GM21381 (cell line): Measurements from ENCODE around the gene INVS.
"Not testable (repeated sequence)": the region's sequence is repeated elsewhere in the genome, so short reads cannot be mapped to it uniquely, and the experiment has no call there.

Source experiments
- ATAC-seq: cut with Tn5 transposase; IDR thresholded peaks from one replicate; pipeline ENCODE4 v1.9.1; 2021; ENCODE audit warnings: mild to moderate bottlenecking, moderate library complexity; ENCODE audit not compliant: unreplicated experiment

INVS gene

GRCh38 chr9:100082782-100083181, 16.3 kb upstream of the INVS start:
- ATAC-seq, result no peak

- peak; percentile 44 for ATAC-seq
Measured at GRCh38 chr9:100083448-100084127, 15.5 kb upstream of the INVS start.

GRCh38 chr9:100084128-100084453, 15.0 kb upstream of the INVS start:
- peak; percentile 54 for ATAC-seq

DNA sequence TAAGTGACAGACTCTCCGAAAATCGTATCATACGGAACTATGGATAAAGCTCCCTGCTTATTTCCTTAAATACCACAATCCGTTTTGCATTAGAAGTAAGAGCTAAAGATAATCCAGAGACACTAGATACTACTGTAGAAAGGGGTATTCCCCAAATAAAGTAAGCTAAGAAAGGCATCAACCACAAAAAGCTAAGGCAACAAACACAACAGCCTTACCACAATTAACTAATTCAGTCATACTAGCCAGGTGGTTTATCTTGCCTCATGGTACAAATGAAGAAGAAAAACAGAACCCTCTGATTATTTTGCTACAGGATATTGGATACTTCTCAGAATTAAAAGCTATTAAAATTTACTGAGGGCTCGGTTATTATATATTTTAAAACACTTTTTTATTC, 14.3 kb upstream of the INVS start:
- ATAC-seq, result peak; percentile 72

DNA sequence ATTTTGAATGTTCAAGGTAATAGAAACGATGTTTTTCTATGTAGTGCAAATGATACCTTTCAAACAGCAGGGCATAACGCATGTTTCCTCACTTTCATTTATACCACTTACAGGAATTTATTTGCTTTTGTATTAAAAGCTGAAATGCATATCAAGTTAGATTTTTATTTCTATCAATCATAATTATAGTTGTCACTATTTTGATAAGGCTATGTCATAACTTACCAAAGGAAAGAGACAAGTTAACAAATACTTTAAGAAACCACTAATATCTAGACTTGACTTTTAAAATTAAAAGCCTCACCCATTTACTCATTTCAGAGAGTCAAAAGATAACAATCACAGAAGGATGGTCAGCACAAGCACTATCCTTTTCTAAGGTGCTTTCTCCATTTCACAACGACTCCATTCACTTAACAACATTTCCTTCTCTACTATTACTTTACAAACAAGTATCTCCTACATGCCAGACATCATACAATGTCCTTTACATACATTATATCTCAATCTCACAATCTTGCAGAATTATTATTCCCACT, 12.9 kb upstream of the INVS start:
- no peak for ATAC-seq

DNA sequence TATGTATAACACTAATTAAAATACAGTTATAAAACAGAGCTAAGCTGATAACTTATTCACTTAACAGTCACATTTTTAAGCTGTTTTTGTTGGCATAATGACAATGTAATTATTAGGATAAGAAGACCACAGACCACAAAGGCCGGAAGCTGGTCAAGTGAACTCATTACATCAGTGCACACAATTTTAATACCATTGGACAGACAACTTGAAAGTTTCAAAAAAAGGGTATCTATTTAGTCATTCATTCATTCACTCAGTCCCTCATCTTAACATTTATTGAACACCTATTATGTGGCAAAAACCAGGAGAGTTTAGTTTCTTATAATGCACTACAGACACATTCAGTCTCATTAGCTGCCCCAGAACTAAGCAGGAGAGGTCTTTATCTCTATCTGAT, 11.8 kb upstream of the INVS start:
- ATAC-seq, result no peak

GRCh38 chr9:100088202-100088601, 10.8 kb upstream of the INVS start:
- no peak for ATAC-seq

DNA sequence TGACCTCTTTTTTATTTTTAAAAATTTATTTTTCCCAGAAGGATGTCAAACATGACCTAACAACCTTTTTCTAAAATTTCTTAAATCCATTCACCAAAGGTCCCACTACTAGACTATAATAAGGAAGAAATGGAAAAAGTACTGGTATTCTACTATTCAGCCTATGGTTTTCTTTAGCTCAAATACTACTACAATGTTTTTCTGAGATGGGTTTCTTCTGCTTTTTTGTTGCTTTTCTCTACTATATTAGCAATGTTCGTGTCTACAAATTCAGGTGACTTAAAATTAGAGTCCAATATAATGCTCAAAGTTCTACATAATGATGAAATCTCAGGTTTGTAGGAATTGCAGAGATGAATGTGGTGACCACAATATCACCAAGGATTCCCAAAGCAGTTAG, 8.2 kb upstream of the INVS start:
- no peak for ATAC-seq

GRCh38 chr9:100091650-100092049, 7.4 kb upstream of the INVS start:
- ATAC-seq, result no peak

DNA sequence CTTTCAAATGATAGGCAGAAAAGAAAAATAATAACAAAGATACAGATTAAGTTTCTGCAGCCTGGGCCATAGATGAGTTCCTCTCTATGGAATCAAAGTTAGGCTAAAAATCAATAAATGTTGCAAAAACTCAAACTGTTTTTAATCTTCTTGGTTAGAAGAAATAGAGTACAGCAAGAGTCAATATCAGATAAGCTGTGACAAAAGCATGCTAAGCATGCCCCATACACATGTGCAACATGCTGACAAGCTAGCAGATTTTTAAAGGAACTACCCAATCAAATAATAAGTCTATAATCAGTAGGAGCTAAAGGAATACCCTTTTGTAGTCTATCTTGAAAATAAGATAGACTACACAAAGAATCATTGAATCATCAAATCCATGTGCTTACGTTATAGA, 7.0 kb upstream of the INVS start:
- no peak for ATAC-seq

GRCh38 chr9:100094411-100094810, 4.6 kb upstream of the INVS start:
- ATAC-seq, result not testable (repeated sequence)

GRCh38 chr9:100096378-100096916, 2.6 kb upstream of the INVS start:
- no peak for ATAC-seq

DNA sequence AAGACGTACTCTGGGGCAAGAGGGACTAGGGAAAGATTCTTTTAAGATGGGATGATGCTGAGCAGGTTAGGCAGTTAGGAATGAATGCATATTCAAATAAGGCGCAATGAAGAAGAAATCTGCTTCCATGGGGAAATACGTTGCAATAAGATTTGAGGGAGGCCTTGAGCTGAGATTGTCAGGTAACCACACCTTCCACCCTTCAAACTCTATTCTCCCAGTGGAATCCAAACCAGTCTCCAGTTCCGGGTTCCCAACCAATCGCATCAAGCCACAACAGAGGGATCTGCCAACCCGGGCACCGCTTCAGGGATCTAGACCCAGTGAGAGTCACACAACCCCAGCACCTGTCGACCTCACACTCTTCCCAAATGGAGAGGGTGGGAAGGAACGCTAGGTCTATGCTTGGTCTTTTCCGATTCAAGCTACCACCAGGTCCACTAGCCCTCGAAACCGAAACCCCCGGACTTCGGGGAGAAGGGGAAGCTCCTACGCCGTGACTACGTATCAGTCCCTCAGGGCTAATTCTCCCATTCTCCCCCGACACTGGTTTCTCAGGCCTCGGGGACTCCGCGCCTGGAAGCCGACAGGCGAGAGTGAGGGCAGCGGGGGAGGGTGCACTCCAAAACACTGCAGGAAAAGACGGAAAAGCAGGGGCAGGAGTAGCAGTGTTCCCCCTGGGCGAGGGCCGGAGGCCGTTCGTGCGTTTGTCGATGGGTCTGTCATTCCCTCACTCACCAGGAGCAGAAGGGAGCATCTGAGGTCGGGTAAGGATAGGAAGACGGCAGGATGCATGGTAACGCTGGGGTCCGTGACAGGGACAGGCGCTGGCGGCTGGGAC, 777 bp upstream of the INVS start:
- peak; percentile 6 for ATAC-seq

- ATAC-seq, result no peak
Measured at GRCh38 chr9:100099722-100100042, 639 bp downstream of the INVS start.

- no peak for ATAC-seq
Measured at GRCh38 chr9:100100146-100100667, 1.2 kb downstream of the INVS start.

DNA sequence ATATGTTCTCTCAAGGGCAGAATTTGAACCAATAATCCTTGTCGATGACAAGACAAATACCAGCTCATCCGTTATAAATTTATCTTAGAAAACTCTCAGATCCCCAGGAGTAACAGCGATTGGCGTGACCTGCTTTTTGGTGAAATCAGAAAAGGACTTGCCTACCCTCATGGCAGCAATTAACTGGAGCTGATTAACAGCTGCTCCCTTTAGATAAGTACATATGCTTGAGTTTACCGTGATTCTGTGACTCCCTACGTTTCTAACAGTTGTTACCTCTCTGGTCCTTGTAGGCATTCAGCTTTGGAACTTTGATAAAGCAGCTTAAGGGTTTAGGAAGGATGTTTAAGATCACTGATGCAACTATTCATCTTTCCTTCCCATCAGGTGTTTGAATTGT, 2.6 kb downstream of the INVS start:
- ATAC-seq, result no peak

GRCh38 chr9:100104314-100104713, 5.3 kb downstream of the INVS start:
- no peak for ATAC-seq

DNA sequence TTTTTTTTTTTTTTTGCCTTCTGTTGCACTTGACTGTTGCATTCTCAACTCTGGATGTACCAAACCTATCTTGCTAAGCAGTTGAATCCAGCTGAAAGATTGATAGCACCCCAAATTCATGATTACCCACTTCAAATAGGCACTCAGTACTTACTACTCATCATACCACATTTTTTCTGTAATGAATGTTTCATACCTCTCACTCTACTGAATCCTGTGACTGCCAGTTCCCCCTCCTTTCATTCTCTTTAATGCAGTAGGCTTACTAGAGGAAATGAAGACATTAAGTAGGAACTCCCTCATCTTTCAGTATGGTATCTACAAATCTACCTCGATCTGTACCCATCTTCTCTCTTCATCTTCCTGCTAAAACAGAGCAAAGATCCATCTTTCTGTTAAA, 6.8 kb downstream of the INVS start:
- ATAC-seq, result no peak

GRCh38 chr9:100106616-100107015, 7.6 kb downstream of the INVS start:
- ATAC-seq, result no peak

DNA sequence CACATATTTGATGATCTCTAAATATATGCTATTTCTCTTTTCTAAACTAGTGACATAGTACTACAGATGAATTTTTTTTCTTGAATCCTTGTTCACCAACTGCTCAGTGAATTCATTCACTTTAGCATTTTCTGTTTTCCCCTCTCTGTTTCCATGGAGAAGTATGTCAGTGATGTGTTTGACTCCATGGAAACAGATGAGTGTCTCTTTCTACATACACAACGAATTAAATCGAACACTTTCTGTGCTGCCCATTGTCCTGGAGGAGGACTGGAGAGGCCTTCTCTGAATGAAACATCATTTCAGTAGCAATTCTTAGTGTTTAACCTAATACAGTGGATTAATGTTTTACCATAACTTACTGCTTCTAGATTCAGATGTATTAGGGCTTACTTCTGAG, 9.5 kb downstream of the INVS start:
- no peak for ATAC-seq

- no peak for ATAC-seq
Measured at GRCh38 chr9:100111235-100111634, 12.2 kb downstream of the INVS start.
